Muscle layer of colon (tissue), 2 donors: ENCODE results near the gene ZBTB12.

Source experiments
- H3K27ac ChIP-seq: one replicate; pipeline ENCODE4 v1.7.0; 2013; ENCODE audit warnings: low read depth, mild to moderate bottlenecking, low read length, moderate library complexity
- H3K27me3 ChIP-seq, 2 donors: one replicate each; pipeline ENCODE4 v1.7.0; 2013; ENCODE audit warnings: low read length in 2 of 2, mild to moderate bottlenecking in 2 of 2; ENCODE audit not compliant: insufficient read depth in 2 of 2, control insufficient read depth in 1 of 2
- H3K36me3 ChIP-seq: one replicate; pipeline ENCODE4 v1.7.0; 2013; ENCODE audit warnings: mild to moderate bottlenecking, low read length; ENCODE audit not compliant: insufficient read depth
- H3K4me1 ChIP-seq: one replicate; pipeline ENCODE4 v1.7.0; 2013; ENCODE audit warnings: mild to moderate bottlenecking, low read length; ENCODE audit not compliant: insufficient read depth
- H3K4me3 ChIP-seq, 2 donors: one replicate each; pipeline ENCODE4 v1.7.0; 2013; ENCODE audit warnings: low read length in 2 of 2, low read depth in 1 of 2, mild to moderate bottlenecking in 1 of 2, moderate library complexity in 1 of 2
- H3K9ac ChIP-seq: one replicate; pipeline ENCODE4 v1.7.0; 2013; ENCODE audit warnings: low read length
- H3K9me3 ChIP-seq: one replicate; pipeline ENCODE4 v1.7.0; 2013; ENCODE audit warnings: mild to moderate bottlenecking, low read length
- donor health status: abdominal sarcoma.
- donor health status: Adenocarcinoma of cecum.

ZBTB12 gene

GRCh38 chr6:31901953-31902643, at the start of gene ZBTB12:
Gene ZBTB12, minus strand, starts transcription at chr6:31902086. Its CDS starts 781 bp downstream, at chr6:31901305.
- Histone ChIP-seq H3K9ac (peak within 1 kb of the TSS; percentile 49), H3K9me3 (no peaks in the 10 kb centered on the region), H3K36me3 (no peaks in the 10 kb centered on the region), H3K27me3 (no peaks in the 10 kb centered on the region), H3K4me3 (peak within 1 kb of the TSS; percentile 75 to 93), H3K27ac (peak within 1 kb of the TSS; percentile 93), H3K4me1 (peaks cover 32% of the 10 kb centered on the region)

GRCh38 chr6:31949926-31950548, 48.2 kb upstream of the ZBTB12 start:
- Histone ChIP-seq H3K9me3 (no peaks in the 10 kb centered on the region), H3K4me3 (no peak overlapping the region), H3K36me3 (peaks cover 40% of the 10 kb centered on the region), H3K27me3 (no peaks in the 10 kb centered on the region), H3K4me1 (peaks cover 6% of the 10 kb centered on the region), H3K9ac (no peak overlapping the region), H3K27ac (no peak overlapping the region)

- no peak overlapping the region for H3K27ac ChIP-seq
- H3K4me3 ChIP-seq: no peak overlapping the region
- H3K9me3 ChIP-seq: no peaks in the 10 kb centered on the region
- H3K27me3 ChIP-seq: no peaks in the 10 kb centered on the region
- peaks cover 10% of the 10 kb centered on the region for H3K4me1 ChIP-seq
- H3K36me3 ChIP-seq: peaks cover 28% of the 10 kb centered on the region
- no peak overlapping the region for H3K9ac ChIP-seq
These were observed 47.0 kb upstream of the ZBTB12 start for GRCh38 chr6:31948753-31949413.

- no peaks in the 10 kb centered on the region for H3K9me3 ChIP-seq
- peaks cover 22% of the 10 kb centered on the region for H3K36me3 ChIP-seq
These were observed 46.4 kb upstream of the ZBTB12 start for GRCh38 chr6:31948306-31948705.

GRCh38 chr6:31947864-31948263, 46.0 kb upstream of the ZBTB12 start:
- Histone ChIP-seq H3K9ac (no peak overlapping the region), H3K9me3 (no peaks in the 10 kb centered on the region), H3K36me3 (peaks cover 18% of the 10 kb centered on the region), H3K27me3 (no peaks in the 10 kb centered on the region), H3K4me1 (peaks cover 10% of the 10 kb centered on the region), H3K4me3 (no peak overlapping the region), H3K27ac (no peak overlapping the region)

More at GRCh38 chr6:31948306-31948705, 46.4 kb upstream of the ZBTB12 start:
- Histone ChIP-seq H3K9ac (no peak overlapping the region), H3K4me3 (no peak overlapping the region), H3K4me1 (peaks cover 10% of the 10 kb centered on the region), H3K27me3 (no peaks in the 10 kb centered on the region), H3K27ac (no peak overlapping the region)

- H3K4me1 ChIP-seq: peaks cover 10% of the 10 kb centered on the region
These were observed 45.3 kb upstream of the ZBTB12 start for GRCh38 chr6:31947070-31947675.

GRCh38 chr6:31946370-31946885, 44.5 kb upstream of the ZBTB12 start:
- peaks cover 4% of the 10 kb centered on the region for H3K36me3 ChIP-seq
- H3K9ac ChIP-seq: no peak overlapping the region
- no peaks in the 10 kb centered on the region for H3K27me3 ChIP-seq
- H3K9me3 ChIP-seq: no peaks in the 10 kb centered on the region
- H3K4me3 ChIP-seq: peak overlapping the region in 1 of 2 donors; percentile 22
- peaks cover 10% of the 10 kb centered on the region for H3K4me1 ChIP-seq
- no peak overlapping the region for H3K27ac ChIP-seq

More at GRCh38 chr6:31947070-31947675, 45.3 kb upstream of the ZBTB12 start:
- Histone ChIP-seq H3K9ac (no peak overlapping the region), H3K4me3 (no peak overlapping the region), H3K27me3 (no peaks in the 10 kb centered on the region), H3K9me3 (no peaks in the 10 kb centered on the region), H3K27ac (no peak overlapping the region), H3K36me3 (peaks cover 12% of the 10 kb centered on the region)

GRCh38 chr6:31945507-31946369, 43.9 kb upstream of the ZBTB12 start, which contains the start of gene CFB:
Gene CFB, plus strand, starts transcription at chr6:31946095. Its CDS starts 127 bp downstream, at chr6:31946222.
- Histone ChIP-seq H3K4me3 (peak within 1 kb of the TSS in 1 of 2 donors; percentile 22), H3K27ac (peak within 1 kb of the TSS; percentile 64), H3K9me3 (no peaks in the 10 kb centered on the region), H3K27me3 (no peaks in the 10 kb centered on the region), H3K9ac (no peak within 1 kb of the TSS), H3K4me1 (peaks cover 10% of the 10 kb centered on the region), H3K36me3 (no peaks in the 10 kb centered on the region)

- peaks cover 10% of the 10 kb centered on the region for H3K4me1 ChIP-seq
- H3K9me3 ChIP-seq: no peaks in the 10 kb centered on the region
- H3K27ac ChIP-seq: peak overlapping the region; percentile 64
- H3K4me3 ChIP-seq: no peak overlapping the region
- H3K27me3 ChIP-seq: no peaks in the 10 kb centered on the region
- H3K36me3 ChIP-seq: no peaks in the 10 kb centered on the region
- H3K9ac ChIP-seq: no peak overlapping the region
These were observed 43.2 kb upstream of the ZBTB12 start for GRCh38 chr6:31945154-31945506.

GRCh38 chr6:31943742-31944141, 41.9 kb upstream of the ZBTB12 start:
- no peaks in the 10 kb centered on the region for H3K36me3 ChIP-seq
- no peak overlapping the region for H3K27ac ChIP-seq
- no peak overlapping the region for H3K9ac ChIP-seq
- no peaks in the 10 kb centered on the region for H3K27me3 ChIP-seq
- no peak overlapping the region for H3K4me3 ChIP-seq
- no peaks in the 10 kb centered on the region for H3K9me3 ChIP-seq
- peaks cover 10% of the 10 kb centered on the region for H3K4me1 ChIP-seq
